Activated CD8-positive, alpha-beta memory T cell treated with anti-CD3 and anti-CD28 coated beads for 4 hours (primary cell): Measurements from ENCODE around the gene HOXD1.

Source experiments
- DNase-seq, 2 donors: peaks; one replicate each; pipeline ENCODE4 v3.0.0-alpha.2; 2020; ENCODE audit warnings: low read depth in 2 of 2

HOXD1 gene

GRCh38 chr2:176165370-176166050 is 23.0 kb upstream of the HOXD1 start:
- DNase-seq, result no peak

GRCh38 chr2:176166272-176166671 is 22.2 kb upstream of the HOXD1 start:
- no peak for DNase-seq

GRCh38 chr2:176167398-176167797 is 21.1 kb upstream of the HOXD1 start:
- no peak for DNase-seq

GRCh38 chr2:176169181-176169580 is 19.3 kb upstream of the HOXD1 start:
- DNase-seq, result no peak

- DNase-seq, result no peak
Measured at GRCh38 chr2:176169711-176170110, 18.8 kb upstream of the HOXD1 start.

GRCh38 chr2:176170602-176171305 is 17.7 kb upstream of the HOXD1 start:
- no peak for DNase-seq

- DNase-seq, result no peak
Measured at GRCh38 chr2:176171351-176172006, 17.0 kb upstream of the HOXD1 start.

- no peak for DNase-seq
Measured at GRCh38 chr2:176172007-176172894, 16.2 kb upstream of the HOXD1 start.

GRCh38 chr2:176172895-176173566 is 15.4 kb upstream of the HOXD1 start:
- DNase-seq, result no peak

GRCh38 chr2:176173567-176174381 is 14.7 kb upstream of the HOXD1 start:
- no peak for DNase-seq

GRCh38 chr2:176174382-176174823 is 14.1 kb upstream of the HOXD1 start:
- no peak for DNase-seq

GRCh38 chr2:176174824-176175708 is 13.4 kb upstream of the HOXD1 start:
- no peak for DNase-seq

- no peak for DNase-seq
Measured at GRCh38 chr2:176175709-176176607, 12.5 kb upstream of the HOXD1 start.

GRCh38 chr2:176177580-176178037 is 10.9 kb upstream of the HOXD1 start:
- DNase-seq, result no peak

- DNase-seq, result no peak
Measured at GRCh38 chr2:176178038-176178756, 10.3 kb upstream of the HOXD1 start.

- no peak for DNase-seq
Measured at GRCh38 chr2:176178757-176179295, 9.6 kb upstream of the HOXD1 start.

GRCh38 chr2:176181551-176181950 is 6.9 kb upstream of the HOXD1 start:
- DNase-seq, result no peak
